Right cardiac atrium (tissue), 5 donors: Measurements from ENCODE around the gene EXOC3L1. TPM values are rescaled to one million over a fixed set of nuclear protein-coding genes. Genes with fewer than 3 reads are reported as not detected.

Experiments used
- ATAC-seq, 2 donors: fragments of 200-7000 bp; cut with Tn5 transposase; one replicate each; pipeline versions ENCODE4 v1.8.0 to v1.9.1; 2020; ENCODE audit warnings: moderate library complexity in 2 of 2, mild to moderate bottlenecking in 1 of 2
- DNase-seq, 3 donors: peaks; one replicate each; pipeline ENCODE4 v3.0.0-alpha.2; 2020
- H3K27ac ChIP-seq: one replicate; pipeline ENCODE4 v1.5.1; 2013; ENCODE audit warnings: mild to moderate bottlenecking, low read length, control low read depth, moderate library complexity
- H3K27me3 ChIP-seq: one replicate; pipeline ENCODE4 v1.6.1; 2013; ENCODE audit not compliant: control insufficient read depth, insufficient read depth
- H3K4me1 ChIP-seq: one replicate; pipeline ENCODE4 v1.6.1; 2013; ENCODE audit warnings: low read length; ENCODE audit not compliant: control insufficient read depth, insufficient read depth
- H3K4me3 ChIP-seq: one replicate; pipeline ENCODE4 v1.5.1; 2013; ENCODE audit warnings: low read length, control low read depth
- H3K9me3 ChIP-seq: one replicate; pipeline ENCODE4 v1.6.1; 2013; ENCODE audit warnings: low read length; ENCODE audit not compliant: control insufficient read depth
- WGBS: extraction: QIAGEN DNeasy Blood & Tissue Kit; methylation state at CpG from one replicate; pipeline ENCODE4 v1.1.7; 2013; 5-methylcytosine and 5-hydroxymethylcytosine counted together
- intact Hi-C, 4 donors: fragments of 100-400 bp; cut with DNase I; formaldehyde crosslinking; loops; one replicate each; pipeline versions ENCODE4 v1.11.0 to v1.14.0; 2022 to 2023
- polyA plus RNA-seq: library from polyadenylated mRNA; stranded (reverse); fragments of 200-250 nt; gene quantifications from one replicate; pipeline ENCODE4 v1.2.3, GENCODE V29; 2013
- total RNA-seq, 4 donors: library from RNA; stranded (reverse); fragmentation: NEBNext Ultra II Directional; extraction: Animal tissue kit (Norgen Biotek cat#: 25700); gene quantifications; one replicate each; pipeline ENCODE4 v1.2.1, GENCODE V29; 2021
- donor health status: healthy with polysubstance abuse.
- donor health status: DM: no; HTN: yes; CAD: no.
- donor health status: DM: no; HTN: no; CAD: no.
- donor health status: DM: no; HTN: yes; CAD: no; lungs with severe emphysema.
- donor health status: DM: yes; HTN: yes; CAD: no.

Gene EXOC3L1
- total and polyA plus RNA-seq, 5 donors: 1.3 to 3.2 (median 2.4) TPM

- DNase-seq (peak in 1 of 3 donors; percentile 33), ATAC-seq (no peak)
- 42% methylated on average over 5 of the region's 5 CpGs for WGBS
- intact Hi-C loops: no loop called here
- Histone ChIP-seq H3K27ac (no peak overlapping the region), H3K4me3 (no peak overlapping the region), H3K27me3 (no peaks in the 10 kb centered on the region), H3K4me1 (peaks cover 3% of the 10 kb centered on the region), H3K9me3 (no peaks in the 10 kb centered on the region)
Measured at GRCh38 chr16:67186550-67186950, 3.4 kb downstream of the EXOC3L1 start.

DNA sequence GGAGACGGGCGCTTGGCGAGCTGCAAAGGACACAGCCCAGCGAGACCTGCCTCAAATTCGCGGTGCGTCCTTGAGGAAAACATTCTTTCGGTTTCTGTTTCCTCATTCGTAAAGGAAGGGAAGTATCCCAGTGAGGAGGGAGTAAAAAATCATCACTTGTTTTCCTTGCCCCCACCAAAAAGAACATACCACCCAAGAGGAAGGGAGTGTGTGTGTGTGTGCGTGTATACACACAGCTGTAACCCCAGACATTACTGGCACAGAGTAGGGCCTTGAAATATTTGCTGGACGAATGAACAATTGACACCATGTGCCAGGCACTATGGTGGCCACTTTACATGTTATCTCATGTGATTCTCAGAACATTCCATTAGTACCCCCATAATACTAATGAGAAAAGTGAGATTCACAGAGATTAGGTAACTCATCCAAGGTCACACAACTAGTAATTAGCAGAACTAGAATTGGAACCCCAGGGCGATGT is 4.2 kb downstream of the EXOC3L1 start:
- peaks cover 2% of the 10 kb centered on the region for H3K4me1 ChIP-seq
- intact Hi-C loops: no loop called here
- no peaks in the 10 kb centered on the region for H3K9me3 ChIP-seq
- 8% methylated on average over 12 of the region's 12 CpGs for WGBS
- H3K27ac ChIP-seq: no peak overlapping the region
- no peaks in the 10 kb centered on the region for H3K27me3 ChIP-seq
- DNase-seq (no peak), ATAC-seq (no peak)
- H3K4me3 ChIP-seq: no peak overlapping the region

- 17% methylated on average over 43 of the region's 43 CpGs for WGBS
- Histone ChIP-seq H3K4me3 (no peak overlapping the region), H3K4me1 (peaks cover 2% of the 10 kb centered on the region), H3K27ac (no peak overlapping the region), H3K27me3 (no peaks in the 10 kb centered on the region), H3K9me3 (no peaks in the 10 kb centered on the region)
- intact Hi-C loops: no loop called here
- peak; percentile 95 to 98 (median 97) for DNase-seq
- peak; percentile 55 to 56 for ATAC-seq
Measured at GRCh38 chr16:67184995-67185650, 4.8 kb downstream of the EXOC3L1 start.

- Histone ChIP-seq H3K27ac (peak overlapping the region; percentile 86), H3K27me3 (no peaks in the 10 kb centered on the region), H3K4me3 (peak overlapping the region; percentile 29), H3K9me3 (no peaks in the 10 kb centered on the region), H3K4me1 (peaks cover 2% of the 10 kb centered on the region)
- intact Hi-C loops: no loop called here
- WGBS: 11% methylated on average over 59 of the region's 59 CpGs
- ATAC-seq: peak; percentile 2 to 9
- DNase-seq: peak in 1 of 3 donors; percentile 79
Measured at GRCh38 chr16:67184453-67184994, 5.4 kb downstream of the EXOC3L1 start.

- peak within 1 kb of the TSS; percentile 29 for H3K4me3 ChIP-seq
- H3K4me1 ChIP-seq: peaks cover 2% of the 10 kb centered on the region
- under 1% methylated on average over 77 of the region's 77 CpGs for WGBS
- H3K27me3 ChIP-seq: no peaks in the 10 kb centered on the region
- ATAC-seq (peak; percentile 95 to 96), DNase-seq (peak; percentile 95 to 98 (median 97))
- intact Hi-C loops: no loop called here
- no peaks in the 10 kb centered on the region for H3K9me3 ChIP-seq
- H3K27ac ChIP-seq: peak within 1 kb of the TSS; percentile 86
Measured at GRCh38 chr16:67183627-67184452, 6.1 kb downstream of the EXOC3L1 start, which contains the start of gene MATCAP1. MATCAP1 (minus strand) TSS chr16:67183963; CDS start chr16:67180610, 3,353 bp downstream.

DNA sequence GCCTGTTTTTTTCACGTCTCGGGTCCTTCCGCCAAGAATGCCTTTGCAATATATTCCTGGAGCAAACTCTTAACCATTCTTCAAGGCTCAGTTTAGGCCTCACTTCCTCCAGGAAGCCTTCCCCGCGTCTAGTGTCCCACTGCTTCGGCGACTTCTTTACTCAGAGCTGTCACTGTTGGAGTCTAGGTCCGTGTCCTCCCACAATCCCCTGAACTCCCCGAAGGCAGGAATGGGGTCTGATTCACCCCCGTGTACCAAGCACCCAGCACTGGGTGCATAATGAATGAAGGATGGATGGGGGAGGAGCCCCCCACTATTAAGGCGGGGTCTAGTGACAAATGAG is 6.7 kb downstream of the EXOC3L1 start:
- WGBS: 6% methylated on average over 11 of the region's 11 CpGs
- Histone ChIP-seq H3K27me3 (no peaks in the 10 kb centered on the region), H3K4me1 (peaks cover 2% of the 10 kb centered on the region), H3K4me3 (peak overlapping the region; percentile 29), H3K27ac (no peak overlapping the region), H3K9me3 (no peaks in the 10 kb centered on the region)
- no peak for DNase-seq
- ATAC-seq: no peak
- intact Hi-C loops: no loop called here

DNA sequence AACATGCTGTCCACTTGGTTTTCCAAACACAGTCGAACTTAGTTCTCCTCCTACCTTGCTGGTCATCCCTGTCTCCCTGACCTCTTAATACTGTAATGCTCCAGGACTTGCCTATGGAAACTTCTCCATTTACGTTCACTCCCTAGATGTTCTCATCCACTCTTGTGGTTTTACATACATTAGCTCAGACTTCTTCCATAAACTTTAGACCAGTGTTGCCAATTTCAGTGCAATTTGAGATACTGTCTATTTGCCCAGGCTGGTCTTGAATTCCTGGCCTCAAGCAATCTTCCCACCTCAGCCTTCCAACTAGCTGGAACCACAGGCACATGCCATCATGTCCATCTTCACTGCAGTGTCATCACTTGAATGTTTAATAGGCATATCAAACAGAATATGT is 7.6 kb downstream of the EXOC3L1 start:
- intact Hi-C loops: no loop called here
- no peak overlapping the region for H3K4me3 ChIP-seq
- peaks cover 2% of the 10 kb centered on the region for H3K4me1 ChIP-seq
- no peak overlapping the region for H3K27ac ChIP-seq
- ATAC-seq: no peak
- no peak for DNase-seq
- WGBS: 87% methylated on average over 2 of the region's 2 CpGs
- no peaks in the 10 kb centered on the region for H3K9me3 ChIP-seq
- no peaks in the 10 kb centered on the region for H3K27me3 ChIP-seq

GRCh38 chr16:67181346-67181745 is 8.6 kb downstream of the EXOC3L1 start:
- Histone ChIP-seq H3K27ac (no peak overlapping the region), H3K4me1 (peaks cover 2% of the 10 kb centered on the region)
- intact Hi-C loops: no loop called here

GRCh38 chr16:67180166-67180565 is 9.8 kb downstream of the EXOC3L1 start:
- ATAC-seq (no peak), DNase-seq (peak in 2 of 3 donors; percentile 62 to 70)
- intact Hi-C loops: no loop called here
- H3K27me3 ChIP-seq: no peaks in the 10 kb centered on the region
- no peak overlapping the region for H3K4me3 ChIP-seq
- no peak overlapping the region for H3K27ac ChIP-seq
- peaks cover 2% of the 10 kb centered on the region for H3K4me1 ChIP-seq
- no peaks in the 10 kb centered on the region for H3K9me3 ChIP-seq
- WGBS: 94% methylated on average over 16 of the region's 16 CpGs

More at GRCh38 chr16:67181346-67181745, 8.6 kb downstream of the EXOC3L1 start:
- Histone ChIP-seq H3K4me3 (no peak overlapping the region), H3K27me3 (no peaks in the 10 kb centered on the region), H3K9me3 (no peaks in the 10 kb centered on the region)
- DNase-seq: peak; percentile 53 to 74 (median 72)
- ATAC-seq: no peak
- 43% methylated on average over 2 of the region's 2 CpGs for WGBS

- no peak overlapping the region for H3K27ac ChIP-seq
- ATAC-seq (no peak), DNase-seq (peak in 2 of 3 donors; percentile 45 to 56)
- intact Hi-C loops: no loop called here
- no peaks in the 10 kb centered on the region for H3K27me3 ChIP-seq
- whole genome bisulfite sequencing: 93% methylated on average over 13 of the region's 13 CpGs
- H3K4me1 ChIP-seq: peaks cover under 1% of the 10 kb centered on the region
- H3K4me3 ChIP-seq: no peak overlapping the region
- H3K9me3 ChIP-seq: no peaks in the 10 kb centered on the region
Measured at GRCh38 chr16:67179421-67180080, 10.4 kb downstream of the EXOC3L1 start.
